Osteoblast (primary cell): Measurements from ENCODE around the gene OSBPL6. TPM values are rescaled to one million over a fixed set of nuclear protein-coding genes. Genes with fewer than 3 reads are reported as not detected.

Source experiments
- DNase-seq: peaks from one replicate; pipeline ENCODE4 v3.0.0; 2011; ENCODE audit warnings: low spot score, mixed read lengths; ENCODE audit not compliant: insufficient read length; ENCODE audit errors: missing footprints
- H2AFZ ChIP-seq: 2 replicates; pipeline ENCODE4 v1.6.0; 2011; ENCODE audit warnings: mild to moderate bottlenecking, low read length
- H3K27ac ChIP-seq: 2 replicates; pipeline ENCODE4 v1.5.1; 2011; ENCODE audit warnings: mild to moderate bottlenecking, low read depth, low read length, moderate library complexity
- H3K27me3 ChIP-seq: 2 replicates; pipeline ENCODE4 v1.6.0; 2012; ENCODE audit warnings: mild to moderate bottlenecking, control low read depth, inconsistent platforms, low read length, moderate library complexity; ENCODE audit not compliant: insufficient read depth
- H3K36me3 ChIP-seq: 2 replicates; pipeline ENCODE4 v1.5.1; 2011; ENCODE audit warnings: mild to moderate bottlenecking, low read length, control low read depth, moderate library complexity; ENCODE audit not compliant: insufficient read depth
- H3K4me1 ChIP-seq: 2 replicates; pipeline ENCODE4 v1.5.1; 2011; ENCODE audit warnings: mild to moderate bottlenecking, low read length, control low read depth, moderate library complexity; ENCODE audit not compliant: insufficient read depth
- H3K4me2 ChIP-seq: 2 replicates; pipeline ENCODE4 v1.6.0; 2011; ENCODE audit warnings: mild to moderate bottlenecking, low read length; ENCODE audit not compliant: insufficient read depth
- H3K4me3 ChIP-seq: fragments of 200-600 bp; sonication (generic); 3 replicates; pipeline ENCODE4 v1.5.1; 2012; ENCODE audit warnings: mild to moderate bottlenecking, low read length, inconsistent platforms; ENCODE audit not compliant: insufficient read depth
- H3K79me2 ChIP-seq: 2 replicates; pipeline ENCODE4 v1.6.0; 2012; ENCODE audit warnings: mild to moderate bottlenecking, low read length, control low read depth, inconsistent platforms; ENCODE audit not compliant: insufficient read depth
- H3K9me3 ChIP-seq: 2 replicates; pipeline ENCODE4 v1.5.1; 2011; ENCODE audit warnings: low read depth, low read length, control low read depth
- H4K20me1 ChIP-seq: 2 replicates; pipeline ENCODE4 v1.6.0; 2012; ENCODE audit warnings: mild to moderate bottlenecking, low read length, control low read depth; ENCODE audit not compliant: insufficient read depth
- CTCF ChIP-seq: IDR thresholded peaks from 2 replicates; pipeline ENCODE4 v1.5.1; 2011; ENCODE audit warnings: mild to moderate bottlenecking, low read depth, low read length, moderate library complexity; ENCODE audit errors: extremely low read depth
- total RNA-seq: library from RNA; depleted of rRNA; stranded (reverse); fragments of >200 nt; gene quantifications from 2 replicates; pipeline ENCODE4 v1.2.3, GENCODE V29; 2012

Gene OSBPL6
- total RNA-seq, 1 donor = 5.4 TPM

GRCh38 chr2:178283341-178283918, 89.1 kb downstream of the OSBPL6 start:
- no peak for DNase-seq
- no peak for TF ChIP-seq CTCF
- Histone ChIP-seq H3K36me3 (no peaks in the 10 kb centered on the region), H3K4me2 (no peak overlapping the region), H3K4me1 (peaks cover 15% of the 10 kb centered on the region), H3K27ac (no peak overlapping the region), H3K4me3 (no peak overlapping the region), H3K9me3 (no peaks in the 10 kb centered on the region), H3K27me3 (no peaks in the 10 kb centered on the region), H2AFZ (no peak overlapping the region), H4K20me1 (no peaks in the 10 kb centered on the region), H3K79me2 (no peaks in the 10 kb centered on the region)

- H3K79me2 ChIP-seq = no peaks in the 10 kb centered on the region
- no peaks in the 10 kb centered on the region for H3K27me3 ChIP-seq
- H2AFZ ChIP-seq = no peak overlapping the region
- DNase-seq = no peak
- no peaks in the 10 kb centered on the region for H3K9me3 ChIP-seq
- H3K4me2 ChIP-seq = no peak overlapping the region
- no peak for TF ChIP-seq CTCF
- no peaks in the 10 kb centered on the region for H4K20me1 ChIP-seq
- no peak overlapping the region for H3K27ac ChIP-seq
- peaks cover 3% of the 10 kb centered on the region for H3K4me1 ChIP-seq
- H3K36me3 ChIP-seq = no peaks in the 10 kb centered on the region
- H3K4me3 ChIP-seq = no peak overlapping the region
Observed at GRCh38 chr2:178284613-178285286, 90.4 kb downstream of the OSBPL6 start.

- Histone ChIP-seq H3K27me3 (no peaks in the 10 kb centered on the region), H3K4me1 (peaks cover 3% of the 10 kb centered on the region), H3K36me3 (no peaks in the 10 kb centered on the region), H3K4me2 (no peak overlapping the region), H3K79me2 (no peaks in the 10 kb centered on the region), H3K4me3 (no peak overlapping the region), H2AFZ (no peak overlapping the region), H3K27ac (no peak overlapping the region), H4K20me1 (no peaks in the 10 kb centered on the region), H3K9me3 (no peaks in the 10 kb centered on the region)
- TF ChIP-seq CTCF = no peak
- no peak for DNase-seq
Observed at GRCh38 chr2:178285287-178285615, 90.9 kb downstream of the OSBPL6 start.

GRCh38 chr2:178286636-178287035, 92.3 kb downstream of the OSBPL6 start:
- peak overlapping the region; percentile 50 for H2AFZ ChIP-seq
- H3K27me3 ChIP-seq = no peaks in the 10 kb centered on the region
- H3K27ac ChIP-seq = no peak overlapping the region
- H3K79me2 ChIP-seq = no peaks in the 10 kb centered on the region
- no peak overlapping the region for H3K4me2 ChIP-seq
- no peak for TF ChIP-seq CTCF
- no peaks in the 10 kb centered on the region for H3K9me3 ChIP-seq
- H3K4me3 ChIP-seq = no peak overlapping the region
- DNase-seq = no peak
- H4K20me1 ChIP-seq = no peaks in the 10 kb centered on the region
- H3K4me1 ChIP-seq = peaks cover 3% of the 10 kb centered on the region
- H3K36me3 ChIP-seq = no peaks in the 10 kb centered on the region
